Measurements from ENCODE around the gene SAMD9L. TPM values are rescaled to one million over a fixed set of nuclear protein-coding genes. Genes with fewer than 3 reads are reported as not detected.

The SAMD9L gene
- total RNA-seq, 1 donor from 2014 or later = 8.6 TPM

GRCh38 chr7:93160410-93160809 lies 12.2 kb upstream of the SAMD9L start:
- TF ChIP-seq, protein P1, sequence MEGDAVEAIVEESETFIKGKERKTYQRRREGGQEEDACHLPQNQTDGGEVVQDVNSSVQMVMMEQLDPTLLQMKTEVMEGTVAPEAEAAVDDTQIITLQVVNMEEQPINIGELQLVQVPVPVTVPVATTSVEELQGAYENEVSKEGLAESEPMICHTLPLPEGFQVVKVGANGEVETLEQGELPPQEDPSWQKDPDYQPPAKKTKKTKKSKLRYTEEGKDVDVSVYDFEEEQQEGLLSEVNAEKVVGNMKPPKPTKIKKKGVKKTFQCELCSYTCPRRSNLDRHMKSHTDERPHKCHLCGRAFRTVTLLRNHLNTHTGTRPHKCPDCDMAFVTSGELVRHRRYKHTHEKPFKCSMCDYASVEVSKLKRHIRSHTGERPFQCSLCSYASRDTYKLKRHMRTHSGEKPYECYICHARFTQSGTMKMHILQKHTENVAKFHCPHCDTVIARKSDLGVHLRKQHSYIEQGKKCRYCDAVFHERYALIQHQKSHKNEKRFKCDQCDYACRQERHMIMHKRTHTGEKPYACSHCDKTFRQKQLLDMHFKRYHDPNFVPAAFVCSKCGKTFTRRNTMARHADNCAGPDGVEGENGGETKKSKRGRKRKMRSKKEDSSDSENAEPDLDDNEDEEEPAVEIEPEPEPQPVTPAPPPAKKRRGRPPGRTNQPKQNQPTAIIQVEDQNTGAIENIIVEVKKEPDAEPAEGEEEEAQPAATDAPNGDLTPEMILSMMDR (IDR thresholded peaks at IDR 0.05) = no peak
- no peak for TF ChIP-seq POLR2A (IDR thresholded peaks at IDR 0.05)
- no peak for TF ChIP-seq POLR2AphosphoS5 (IDR thresholded peaks at IDR 0.05; ENCODE audit: insufficient read depth in 1 of 2, low read depth in 1 of 2)
- Histone ChIP-seq H3K9me3 (no peaks in the 10 kb centered on the region), H3K27me3 (no peaks in the 10 kb centered on the region), H3K4me1 (no peaks in the 10 kb centered on the region), H3K36me3 (no peaks in the 10 kb centered on the region), H3K4me3 (no peak overlapping the region), H3K27ac (no peak overlapping the region)
- intact Hi-C loops (cut with DNase I) = no loop called here
- DNase-seq (ENCODE audit: extremely low spot score in 2 of 2) = no peak

- TF ChIP-seq POLR2AphosphoS5 (IDR thresholded peaks at IDR 0.05; ENCODE audit: insufficient read depth in 1 of 2, low read depth in 1 of 2) (no peak), POLR2A (IDR thresholded peaks at IDR 0.05) (no peak)
- TF ChIP-seq, protein P1 (IDR thresholded peaks at IDR 0.05) = no peak
- H3K4me3 ChIP-seq = no peak overlapping the region
- H3K27ac ChIP-seq = no peak overlapping the region
- H3K27me3 ChIP-seq = no peaks in the 10 kb centered on the region
- no peaks in the 10 kb centered on the region for H3K9me3 ChIP-seq
- DNase-seq (ENCODE audit: extremely low spot score in 2 of 2) = no peak
- H3K36me3 ChIP-seq = no peaks in the 10 kb centered on the region
- no peaks in the 10 kb centered on the region for H3K4me1 ChIP-seq
- intact Hi-C loops (cut with DNase I) = no loop called here
These were observed 11.3 kb upstream of the SAMD9L start for GRCh38 chr7:93159490-93159889.

- intact Hi-C loops (cut with DNase I) = no loop called here
- DNase-seq (ENCODE audit: extremely low spot score in 2 of 2) = no peak
- no peak overlapping the region for H3K27ac ChIP-seq
- no peaks in the 10 kb centered on the region for H3K36me3 ChIP-seq
- no peaks in the 10 kb centered on the region for H3K4me1 ChIP-seq
- TF ChIP-seq, protein P1 (IDR thresholded peaks at IDR 0.05) = no peak
- TF ChIP-seq POLR2AphosphoS5 (IDR thresholded peaks at IDR 0.05; ENCODE audit: insufficient read depth in 1 of 2, low read depth in 1 of 2) (no peak), POLR2A (IDR thresholded peaks at IDR 0.05) (no peak)
- no peak overlapping the region for H3K4me3 ChIP-seq
- no peaks in the 10 kb centered on the region for H3K9me3 ChIP-seq
- H3K27me3 ChIP-seq = no peaks in the 10 kb centered on the region
These were observed 8.7 kb upstream of the SAMD9L start for GRCh38 chr7:93156884-93157283.

- TF ChIP-seq, protein P1 (IDR thresholded peaks at IDR 0.05) = no peak
- no peak for TF ChIP-seq POLR2AphosphoS5 (IDR thresholded peaks at IDR 0.05; ENCODE audit: insufficient read depth in 1 of 2, low read depth in 1 of 2)
- no peak for TF ChIP-seq POLR2A (IDR thresholded peaks at IDR 0.05)
- H3K27me3 ChIP-seq = no peaks in the 10 kb centered on the region
- no peak overlapping the region for H3K4me3 ChIP-seq
- intact Hi-C loops (cut with DNase I) = no loop called here
- H3K36me3 ChIP-seq = peaks cover 0 to 4% of the 10 kb centered on the region in 2 donors
- H3K27ac ChIP-seq = no peak overlapping the region
- no peaks in the 10 kb centered on the region for H3K9me3 ChIP-seq
- peaks cover 21% of the 10 kb centered on the region for H3K4me1 ChIP-seq
- no peak for DNase-seq (ENCODE audit: extremely low spot score in 2 of 2)
These were observed 2.1 kb upstream of the SAMD9L start for GRCh38 chr7:93150200-93150835.

DNA sequence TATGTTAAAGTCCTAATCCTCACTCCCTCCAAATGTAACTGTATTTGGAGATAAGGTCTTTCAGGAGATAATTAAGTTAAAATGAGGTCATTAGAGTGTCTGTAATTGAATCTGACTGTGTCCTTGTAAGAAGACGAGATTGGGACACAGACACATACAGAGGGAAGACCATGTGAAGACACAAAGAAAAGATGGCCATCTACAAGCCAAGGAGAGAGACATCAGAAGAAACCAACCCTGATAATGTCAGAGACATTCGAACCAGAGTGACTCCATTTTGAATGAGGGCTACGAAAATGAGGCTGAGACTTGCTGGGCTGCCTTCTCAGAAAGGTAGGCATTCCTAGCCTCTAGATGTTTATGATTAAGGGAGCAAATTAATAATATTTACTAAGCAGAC lies 542 bp upstream of the SAMD9L start:
- Histone ChIP-seq H3K9me3 (no peaks in the 10 kb centered on the region), H3K4me1 (peaks cover 21% of the 10 kb centered on the region), H3K27ac (no peak overlapping the region), H3K36me3 (peaks cover 0 to 16% of the 10 kb centered on the region in 2 donors), H3K27me3 (no peaks in the 10 kb centered on the region), H3K4me3 (peak overlapping the region in 1 of 2 donors; percentile 48)
- TF ChIP-seq POLR2A (IDR thresholded peaks at IDR 0.05) (no peak), POLR2AphosphoS5 (IDR thresholded peaks at IDR 0.05; ENCODE audit: insufficient read depth in 1 of 2, low read depth in 1 of 2) (no peak)
- TF ChIP-seq, protein P1 (IDR thresholded peaks at IDR 0.05) = no peak
- intact Hi-C loops (cut with DNase I) = no loop called here
- no peak for DNase-seq (ENCODE audit: extremely low spot score in 2 of 2)
